Spleen (tissue), 7 donors: Measurements from ENCODE around the gene TRAPPC11.

Experiments
- CTCF ChIP-seq, 11 experiments: fragments of 200-600 bp in 7 of 11; fragments of 450-650 bp in 4 of 11; sonication (generic) in 4 of 11; IDR thresholded peaks in 8 of 11; conservative IDR thresholded peaks in 3 of 11; 1 replicate in 7 of 11; 2 replicates in 4 of 11; pipeline versions ENCODE4 v1.4.0 to v1.8.0; 2016 to 2021; ENCODE audit warnings: antibody characterized with exemption in 11 of 11, inconsistent platforms in 4 of 11, mild to moderate bottlenecking in 1 of 11
- POLR2A ChIP-seq, 3 donors: fragments of 450-650 bp; IDR thresholded peaks; one replicate each; pipeline ENCODE4 v1.5.1; 2017; ENCODE audit warnings: antibody characterized with exemption in 3 of 3, mild to moderate bottlenecking in 1 of 3
- POLR2AphosphoS5 ChIP-seq, 3 donors: sonication (generic); formaldehyde crosslinking; IDR thresholded peaks; one replicate each; pipeline ENCODE4 v1.5.1; 2017; ENCODE audit warnings: antibody characterized with exemption in 3 of 3
- donor health status: DM: no; HTN: no; CAD: no; lungs with moderate emphysema.
- donor health status: DM: no; HTN: no; CAD: no.
- donor health status: DM: no; HTN: no; CAD: no.

- no peak for TF ChIP-seq CTCF (IDR thresholded peaks at IDR 0.05 in 8 of 11, conservative IDR thresholded peaks at IDR 0.05 in 3 of 11)
- TF ChIP-seq POLR2A (IDR thresholded peaks at IDR 0.05) = no peak
- no peak for TF ChIP-seq POLR2AphosphoS5 (IDR thresholded peaks at IDR 0.05)
Observed at GRCh38 chr4:183698909-183699308, 39.8 kb downstream of the TRAPPC11 start.
